ENCODE measurements around the gene TPO.

DNA sequence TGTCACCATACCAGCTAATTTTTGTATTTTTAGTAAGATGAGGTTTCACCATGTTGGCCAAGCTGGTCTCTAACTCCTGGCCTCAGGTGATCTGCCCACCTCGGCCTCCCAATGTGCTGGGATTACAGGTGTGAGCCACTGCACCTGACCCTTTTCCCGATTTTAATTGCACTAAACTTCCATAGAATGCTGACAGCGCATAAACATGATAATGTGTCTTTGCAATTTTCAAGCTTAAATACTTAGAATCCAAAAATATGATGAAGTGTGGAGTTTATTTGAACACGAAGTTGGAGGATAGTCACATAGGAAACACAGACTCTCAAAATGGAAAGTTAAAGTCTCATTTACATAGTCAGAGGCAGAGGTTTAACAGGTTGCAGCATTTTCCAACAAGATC, 138.6 kb downstream of the TPO start:
- TF ChIP-seq, protein P1, sequence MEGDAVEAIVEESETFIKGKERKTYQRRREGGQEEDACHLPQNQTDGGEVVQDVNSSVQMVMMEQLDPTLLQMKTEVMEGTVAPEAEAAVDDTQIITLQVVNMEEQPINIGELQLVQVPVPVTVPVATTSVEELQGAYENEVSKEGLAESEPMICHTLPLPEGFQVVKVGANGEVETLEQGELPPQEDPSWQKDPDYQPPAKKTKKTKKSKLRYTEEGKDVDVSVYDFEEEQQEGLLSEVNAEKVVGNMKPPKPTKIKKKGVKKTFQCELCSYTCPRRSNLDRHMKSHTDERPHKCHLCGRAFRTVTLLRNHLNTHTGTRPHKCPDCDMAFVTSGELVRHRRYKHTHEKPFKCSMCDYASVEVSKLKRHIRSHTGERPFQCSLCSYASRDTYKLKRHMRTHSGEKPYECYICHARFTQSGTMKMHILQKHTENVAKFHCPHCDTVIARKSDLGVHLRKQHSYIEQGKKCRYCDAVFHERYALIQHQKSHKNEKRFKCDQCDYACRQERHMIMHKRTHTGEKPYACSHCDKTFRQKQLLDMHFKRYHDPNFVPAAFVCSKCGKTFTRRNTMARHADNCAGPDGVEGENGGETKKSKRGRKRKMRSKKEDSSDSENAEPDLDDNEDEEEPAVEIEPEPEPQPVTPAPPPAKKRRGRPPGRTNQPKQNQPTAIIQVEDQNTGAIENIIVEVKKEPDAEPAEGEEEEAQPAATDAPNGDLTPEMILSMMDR (IDR thresholded peaks at IDR 0.05) = no peak
- TF ChIP-seq POLR2A (IDR thresholded peaks at IDR 0.05) = no peak
